Neutrophil (primary cell): Measurements from ENCODE around the gene PHGDH.

Experiments used
- H3K27ac ChIP-seq: fragments of 200-600 bp; sonication (generic); 2 replicates; pipeline ENCODE4 v1.5.1; 2016; ENCODE audit warnings: mild to moderate bottlenecking, moderate library complexity
- H3K27me3 ChIP-seq: fragments of 200-600 bp; sonication (generic); 2 replicates; pipeline ENCODE4 v1.6.0; 2016; ENCODE audit warnings: mild to moderate bottlenecking
- H3K36me3 ChIP-seq: fragments of 200-600 bp; sonication (generic); 2 replicates; pipeline ENCODE4 v1.5.1; 2017
- H3K4me1 ChIP-seq, 2 experiments: fragments of 200-600 bp in 1 of 2; sonication (generic) in 1 of 2; 1 replicate in 1 of 2; 2 replicates in 1 of 2; pipeline versions ENCODE4 v1.5.1 to v1.6.1; 2013 to 2016; ENCODE audit warnings: low read depth in 1 of 2, low read length in 1 of 2, mild to moderate bottlenecking in 1 of 2, moderate library complexity in 1 of 2; ENCODE audit not compliant: control insufficient read depth in 1 of 2, insufficient read depth in 1 of 2
- H3K4me3 ChIP-seq, 2 experiments: fragments of 200-600 bp in 1 of 2; sonication (generic) in 1 of 2; 1 replicate in 1 of 2; 2 replicates in 1 of 2; pipeline ENCODE4 v1.5.1; 2013 to 2016; ENCODE audit warnings: low read depth in 1 of 2, low read length in 1 of 2, mild to moderate bottlenecking in 1 of 2, moderate library complexity in 1 of 2
- H3K9me3 ChIP-seq: fragments of 200-600 bp; sonication (generic); 2 replicates; pipeline ENCODE4 v1.5.1; 2016
- CTCF ChIP-seq: fragments of 200-600 bp; sonication (generic); IDR thresholded peaks from 2 replicates; pipeline ENCODE4 v1.5.1; 2016; ENCODE audit warnings: antibody characterized with exemption

PHGDH gene

GRCh38 chr1:119747451-119747850, 35.7 kb downstream of the PHGDH start:
- Histone ChIP-seq H3K27me3 (no peaks in the 10 kb centered on the region), H3K4me3 (no peak overlapping the region), H3K27ac (no peak overlapping the region), H3K36me3 (no peaks in the 10 kb centered on the region), H3K4me1 (no peaks in the 10 kb centered on the region), H3K9me3 (no peaks in the 10 kb centered on the region)
- TF ChIP-seq CTCF = no peak

DNA sequence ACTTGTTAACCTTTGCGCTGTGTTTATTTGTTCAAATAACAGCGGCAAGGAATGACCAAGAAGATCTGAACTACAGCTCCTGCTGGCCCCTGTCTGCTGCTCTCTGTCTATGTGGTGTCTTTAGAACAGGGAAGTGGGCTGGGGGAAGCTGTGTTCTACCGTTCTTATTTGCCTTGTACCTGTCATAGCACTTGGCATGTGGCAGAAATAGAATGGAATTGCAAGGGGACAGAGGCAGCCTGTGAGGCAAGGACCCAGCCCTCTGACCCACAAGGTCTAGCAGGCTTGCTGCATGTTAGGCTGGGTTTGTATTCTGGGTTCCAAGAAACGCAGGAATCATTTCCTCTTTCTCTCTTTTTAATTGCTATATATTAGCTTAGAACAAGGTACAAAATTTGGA, 36.3 kb downstream of the PHGDH start:
- TF ChIP-seq CTCF = no peak
- no peaks in the 10 kb centered on the region for H3K4me1 ChIP-seq
- no peaks in the 10 kb centered on the region for H3K27me3 ChIP-seq
- no peak overlapping the region for H3K27ac ChIP-seq
- H3K36me3 ChIP-seq = no peaks in the 10 kb centered on the region
- no peak overlapping the region for H3K4me3 ChIP-seq
- no peaks in the 10 kb centered on the region for H3K9me3 ChIP-seq

DNA sequence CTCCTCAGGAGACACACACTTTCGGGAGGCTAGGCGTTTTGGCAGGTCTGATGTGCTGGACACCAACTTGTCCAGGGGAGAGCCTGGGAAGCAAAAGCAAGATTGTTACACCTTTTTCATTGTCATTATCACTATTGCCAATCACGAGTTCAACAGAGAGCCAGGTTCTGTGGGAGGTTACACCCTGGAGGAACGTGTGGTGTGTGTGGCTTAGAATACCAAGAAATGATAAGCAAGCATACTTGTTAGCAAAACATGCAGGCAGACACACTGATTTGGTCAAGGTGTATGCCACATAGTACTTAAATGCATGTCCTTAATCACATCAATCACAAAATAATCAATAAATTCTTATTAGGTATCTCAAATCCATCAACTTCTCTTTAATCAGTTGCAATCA, 40.9 kb downstream of the PHGDH start:
- H3K36me3 ChIP-seq = no peaks in the 10 kb centered on the region
- no peak overlapping the region for H3K27ac ChIP-seq
- H3K4me3 ChIP-seq = no peak overlapping the region
- no peak for TF ChIP-seq CTCF
- H3K4me1 ChIP-seq = no peaks in the 10 kb centered on the region
- no peaks in the 10 kb centered on the region for H3K27me3 ChIP-seq
- H3K9me3 ChIP-seq = no peaks in the 10 kb centered on the region

DNA sequence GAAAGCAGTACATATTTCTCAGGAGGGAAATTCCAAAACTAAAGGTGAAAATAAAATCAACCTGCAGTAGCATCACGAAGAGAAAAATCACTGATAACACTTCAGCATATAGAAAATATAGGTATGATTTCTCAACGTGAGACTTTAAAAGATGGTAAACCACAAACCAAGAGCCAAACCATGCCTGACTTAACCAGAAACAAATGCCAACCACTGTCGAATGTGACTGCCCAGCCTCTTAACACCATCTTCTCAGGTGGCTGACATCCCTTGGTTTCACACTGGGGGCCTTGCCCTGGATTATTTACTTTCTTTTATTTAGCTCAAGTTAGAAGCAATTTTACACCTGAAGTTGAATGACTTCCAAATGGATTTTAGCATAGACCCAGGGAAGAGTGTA, 46.9 kb downstream of the PHGDH start:
- Histone ChIP-seq H3K27me3 (no peaks in the 10 kb centered on the region), H3K27ac (no peak overlapping the region), H3K4me3 (no peak overlapping the region), H3K9me3 (no peaks in the 10 kb centered on the region), H3K4me1 (no peaks in the 10 kb centered on the region), H3K36me3 (no peaks in the 10 kb centered on the region)
- no peak for TF ChIP-seq CTCF

- no peak overlapping the region for H3K27ac ChIP-seq
- H3K4me1 ChIP-seq = no peaks in the 10 kb centered on the region
- H3K9me3 ChIP-seq = no peaks in the 10 kb centered on the region
- no peak for TF ChIP-seq CTCF
- no peaks in the 10 kb centered on the region for H3K36me3 ChIP-seq
- H3K4me3 ChIP-seq = no peak overlapping the region
- H3K27me3 ChIP-seq = no peaks in the 10 kb centered on the region
Measured at GRCh38 chr1:119762409-119762808, 50.7 kb downstream of the PHGDH start.

DNA sequence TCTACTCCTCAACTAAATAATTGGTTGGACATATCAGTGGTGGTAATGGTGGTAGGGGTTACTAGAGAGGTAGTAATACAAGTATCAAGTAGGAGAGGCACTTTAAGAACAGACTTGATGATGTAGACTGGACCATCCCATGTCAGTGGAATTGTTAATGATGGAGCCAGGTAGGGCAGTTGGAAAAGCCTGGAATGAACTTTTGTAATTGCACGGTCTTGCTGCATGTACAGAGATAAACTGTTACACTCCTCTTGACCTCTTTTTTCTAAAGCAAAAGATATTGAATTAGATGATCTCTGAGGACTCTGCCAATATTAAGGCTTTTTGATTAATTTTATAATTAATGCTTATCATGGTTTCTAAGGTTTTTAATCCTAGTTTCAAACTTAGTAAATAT, 51.2 kb downstream of the PHGDH start:
- Histone ChIP-seq H3K27me3 (no peaks in the 10 kb centered on the region), H3K9me3 (no peaks in the 10 kb centered on the region), H3K36me3 (no peaks in the 10 kb centered on the region), H3K4me1 (no peaks in the 10 kb centered on the region), H3K27ac (no peak overlapping the region), H3K4me3 (no peak overlapping the region)
- no peak for TF ChIP-seq CTCF
